Measurements from ENCODE around the gene TMEM184A. TPM values are rescaled to one million over a fixed set of nuclear protein-coding genes. Genes with fewer than 3 reads are reported as not detected.

TMEM184A gene
- total RNA-seq, 1 donor from 2014 or later, result 129 TPM

DNA sequence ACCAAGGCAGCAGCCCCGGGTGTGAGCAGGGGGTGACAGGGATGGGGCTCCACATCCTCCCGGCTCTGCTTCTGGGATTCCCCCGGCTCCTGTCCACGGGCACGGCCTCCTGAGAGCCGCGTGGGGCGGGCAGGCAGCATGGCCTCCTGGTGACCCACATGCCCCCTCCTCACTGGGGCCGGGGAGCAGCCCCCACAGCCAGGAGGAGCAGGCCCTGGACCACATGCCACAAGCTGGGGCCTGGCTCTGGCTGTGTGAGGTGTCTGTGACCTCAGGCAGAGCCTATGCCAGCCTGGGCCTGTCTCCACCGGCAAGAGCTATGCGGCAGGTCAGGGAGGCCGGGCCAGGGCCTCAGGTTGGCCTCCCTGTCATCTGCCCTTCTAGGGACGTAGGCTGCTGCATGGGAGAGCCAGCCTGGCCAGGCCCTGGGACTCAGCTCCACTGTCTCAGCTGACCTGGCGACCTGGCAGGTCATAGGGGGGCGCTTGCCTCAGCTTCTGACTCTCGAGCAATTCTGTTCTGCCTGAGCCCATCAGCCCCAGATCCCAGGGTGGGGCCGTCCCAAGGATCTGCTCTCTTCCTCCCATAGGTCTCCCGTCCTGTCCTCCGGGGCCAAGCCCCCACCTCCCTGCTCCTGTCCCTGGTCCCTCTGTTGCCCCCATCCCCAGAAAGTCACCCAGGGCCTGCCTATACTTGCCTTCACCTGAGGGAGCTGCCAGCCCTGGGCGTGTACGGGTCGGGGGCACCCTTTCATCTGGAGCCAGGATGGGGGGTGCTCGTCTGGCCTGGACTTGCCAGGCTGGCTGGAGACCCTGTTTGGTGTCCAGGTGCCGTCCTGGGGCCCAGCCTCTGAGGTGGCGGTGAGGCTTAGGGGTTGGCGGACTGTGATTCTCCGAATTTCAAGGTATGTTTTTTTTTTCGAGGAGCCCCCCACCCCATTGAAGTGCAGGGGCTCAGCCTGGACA, 3.9 kb upstream of the TMEM184A start:
- Histone ChIP-seq H3K4me1 (peaks cover 24% of the 10 kb centered on the region), H3K27me3 (no peaks in the 10 kb centered on the region), H3K4me3 (peak overlapping the region in 1 of 2 donors; percentile 39), H3K9me3 (no peaks in the 10 kb centered on the region), H3K36me3 (no peaks in the 10 kb centered on the region), H3K27ac (peak overlapping the region; percentile 78)
- TF ChIP-seq POLR2A (IDR thresholded peaks at IDR 0.05) (no peak), POLR2AphosphoS5 (IDR thresholded peaks at IDR 0.05; ENCODE audit: insufficient read depth in 1 of 2, low read depth in 1 of 2) (peak in 1 of 2 donors; percentile 11)
- intact Hi-C loops (cut with DNase I), result loop anchor here (10.0 kb wide), 1 partner anchor 55 kb away; the partner anchor contains the start of gene INTS1
- no peak for DNase-seq (ENCODE audit: extremely low spot score in 2 of 2)

DNA sequence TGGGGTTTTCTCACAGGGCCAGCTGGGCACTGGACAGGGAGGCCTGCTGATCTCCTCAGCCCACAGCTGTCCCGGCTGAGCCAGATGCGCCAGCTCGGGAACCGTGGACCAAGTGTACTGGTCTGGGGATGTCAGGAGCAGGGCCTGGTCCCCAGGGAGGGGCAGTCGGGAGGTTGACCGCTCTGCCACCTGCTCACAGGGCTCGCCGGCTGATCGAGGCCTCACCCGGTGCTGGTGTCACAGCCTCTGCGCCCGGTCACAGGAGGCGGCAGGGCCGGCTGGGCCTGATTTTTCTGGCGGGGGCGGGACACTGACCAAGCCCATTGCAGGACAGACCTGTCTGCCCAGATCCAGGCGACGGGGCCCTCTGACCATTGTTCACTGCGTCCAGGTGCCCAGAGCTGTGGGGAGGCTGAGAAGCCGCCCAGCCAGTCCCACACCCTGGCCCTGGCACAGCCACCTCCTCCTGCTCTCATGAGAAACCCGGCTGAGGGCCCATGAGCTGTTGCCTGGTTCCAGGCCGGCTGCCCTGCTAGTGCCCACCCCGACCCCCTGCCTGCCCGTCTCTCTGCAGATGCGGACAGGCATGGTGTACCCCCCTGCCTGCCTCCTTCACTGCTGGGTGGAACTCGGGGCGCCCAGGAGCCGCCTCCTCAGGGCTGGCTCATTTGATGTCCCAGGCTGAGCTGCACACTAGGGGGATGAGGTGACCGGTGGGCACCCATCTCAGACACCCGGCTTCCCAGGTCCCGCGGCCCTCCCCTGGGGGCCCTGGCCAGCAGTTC, 3.0 kb upstream of the TMEM184A start:
- H3K4me1 ChIP-seq, result peaks cover 25% of the 10 kb centered on the region
- no peaks in the 10 kb centered on the region for H3K36me3 ChIP-seq
- intact Hi-C loops (cut with DNase I), result no loop called here
- no peak for DNase-seq (ENCODE audit: extremely low spot score in 2 of 2)
- no peaks in the 10 kb centered on the region for H3K9me3 ChIP-seq
- peak overlapping the region; percentile 78 for H3K27ac ChIP-seq
- no peaks in the 10 kb centered on the region for H3K27me3 ChIP-seq
- peak overlapping the region in 1 of 2 donors; percentile 39 for H3K4me3 ChIP-seq
- TF ChIP-seq POLR2AphosphoS5 (IDR thresholded peaks at IDR 0.05; ENCODE audit: insufficient read depth in 1 of 2, low read depth in 1 of 2), result peak in 1 of 2 donors; percentile 26
- TF ChIP-seq, protein P1, sequence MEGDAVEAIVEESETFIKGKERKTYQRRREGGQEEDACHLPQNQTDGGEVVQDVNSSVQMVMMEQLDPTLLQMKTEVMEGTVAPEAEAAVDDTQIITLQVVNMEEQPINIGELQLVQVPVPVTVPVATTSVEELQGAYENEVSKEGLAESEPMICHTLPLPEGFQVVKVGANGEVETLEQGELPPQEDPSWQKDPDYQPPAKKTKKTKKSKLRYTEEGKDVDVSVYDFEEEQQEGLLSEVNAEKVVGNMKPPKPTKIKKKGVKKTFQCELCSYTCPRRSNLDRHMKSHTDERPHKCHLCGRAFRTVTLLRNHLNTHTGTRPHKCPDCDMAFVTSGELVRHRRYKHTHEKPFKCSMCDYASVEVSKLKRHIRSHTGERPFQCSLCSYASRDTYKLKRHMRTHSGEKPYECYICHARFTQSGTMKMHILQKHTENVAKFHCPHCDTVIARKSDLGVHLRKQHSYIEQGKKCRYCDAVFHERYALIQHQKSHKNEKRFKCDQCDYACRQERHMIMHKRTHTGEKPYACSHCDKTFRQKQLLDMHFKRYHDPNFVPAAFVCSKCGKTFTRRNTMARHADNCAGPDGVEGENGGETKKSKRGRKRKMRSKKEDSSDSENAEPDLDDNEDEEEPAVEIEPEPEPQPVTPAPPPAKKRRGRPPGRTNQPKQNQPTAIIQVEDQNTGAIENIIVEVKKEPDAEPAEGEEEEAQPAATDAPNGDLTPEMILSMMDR (IDR thresholded peaks at IDR 0.05), result no peak

DNA sequence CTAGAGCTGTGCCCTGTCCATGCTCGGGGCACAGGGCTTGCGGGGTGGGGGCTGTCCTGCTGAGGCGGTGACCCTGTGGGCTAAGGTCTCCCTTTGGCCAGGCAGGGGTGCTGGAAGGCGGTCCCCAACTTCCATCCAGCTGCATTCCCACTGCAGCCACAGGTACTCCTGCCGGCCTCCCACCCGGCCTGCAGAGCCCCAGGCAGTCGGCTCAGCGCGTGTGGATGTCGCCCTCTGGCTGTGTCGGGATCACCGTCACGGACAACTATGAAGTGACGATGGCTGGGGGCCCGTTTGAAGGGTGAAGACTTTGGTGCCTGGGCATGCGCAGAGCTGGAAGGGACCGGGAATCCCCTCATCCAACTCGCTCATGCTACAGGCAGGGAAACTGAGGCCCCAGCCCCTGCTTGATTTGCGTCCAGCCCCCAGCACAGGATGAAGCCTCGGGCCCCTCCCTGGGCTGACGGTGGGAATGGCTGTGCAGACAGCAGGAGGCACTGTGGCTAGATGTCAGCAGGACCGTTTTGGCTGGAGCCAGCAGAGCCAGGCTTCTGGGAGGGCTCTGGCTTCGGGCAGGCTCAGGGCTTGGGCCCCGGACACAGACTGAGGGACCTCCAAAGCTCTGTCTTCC, 2.3 kb upstream of the TMEM184A start:
- TF ChIP-seq, protein P1 (IDR thresholded peaks at IDR 0.05), result no peak
- TF ChIP-seq POLR2A (IDR thresholded peaks at IDR 0.05) (no peak), POLR2AphosphoS5 (IDR thresholded peaks at IDR 0.05; ENCODE audit: insufficient read depth in 1 of 2, low read depth in 1 of 2) (no peak)
- intact Hi-C loops (cut with DNase I), result no loop called here
- peaks cover 25% of the 10 kb centered on the region for H3K4me1 ChIP-seq
- no peaks in the 10 kb centered on the region for H3K9me3 ChIP-seq
- H3K27ac ChIP-seq, result peak overlapping the region; percentile 38
- no peaks in the 10 kb centered on the region for H3K36me3 ChIP-seq
- H3K27me3 ChIP-seq, result no peaks in the 10 kb centered on the region
- no peak for DNase-seq (ENCODE audit: extremely low spot score in 2 of 2)
- H3K4me3 ChIP-seq, result no peak overlapping the region

DNA sequence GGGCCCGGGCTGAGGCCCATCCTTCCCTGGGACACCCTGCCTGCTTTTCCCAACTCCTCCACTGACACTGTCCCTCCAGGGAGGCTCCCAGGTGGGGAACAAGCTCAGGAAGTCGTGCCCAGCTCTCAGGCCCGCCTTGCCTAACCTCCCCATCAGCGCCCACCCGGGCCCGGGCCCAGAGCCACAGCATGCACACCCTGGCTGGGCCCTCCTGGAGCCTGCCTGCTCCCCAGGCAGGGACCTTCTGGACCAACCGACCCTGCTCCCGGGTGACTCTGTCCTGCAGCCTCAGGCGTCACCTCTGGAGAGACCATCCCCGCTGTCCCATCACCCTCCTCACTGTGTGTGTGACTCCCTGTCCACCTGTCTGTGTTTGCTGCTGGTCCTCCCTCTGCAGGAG, 1.8 kb upstream of the TMEM184A start:
- no peaks in the 10 kb centered on the region for H3K27me3 ChIP-seq
- TF ChIP-seq, protein P1 (IDR thresholded peaks at IDR 0.05), result no peak
- TF ChIP-seq POLR2A (IDR thresholded peaks at IDR 0.05) (no peak), POLR2AphosphoS5 (IDR thresholded peaks at IDR 0.05; ENCODE audit: insufficient read depth in 1 of 2, low read depth in 1 of 2) (no peak)
- no peak overlapping the region for H3K27ac ChIP-seq
- no peak overlapping the region for H3K4me3 ChIP-seq
- DNase-seq (ENCODE audit: extremely low spot score in 2 of 2), result no peak
- H3K36me3 ChIP-seq, result no peaks in the 10 kb centered on the region
- peaks cover 25% of the 10 kb centered on the region for H3K4me1 ChIP-seq
- H3K9me3 ChIP-seq, result no peaks in the 10 kb centered on the region
- intact Hi-C loops (cut with DNase I), result no loop called here

DNA sequence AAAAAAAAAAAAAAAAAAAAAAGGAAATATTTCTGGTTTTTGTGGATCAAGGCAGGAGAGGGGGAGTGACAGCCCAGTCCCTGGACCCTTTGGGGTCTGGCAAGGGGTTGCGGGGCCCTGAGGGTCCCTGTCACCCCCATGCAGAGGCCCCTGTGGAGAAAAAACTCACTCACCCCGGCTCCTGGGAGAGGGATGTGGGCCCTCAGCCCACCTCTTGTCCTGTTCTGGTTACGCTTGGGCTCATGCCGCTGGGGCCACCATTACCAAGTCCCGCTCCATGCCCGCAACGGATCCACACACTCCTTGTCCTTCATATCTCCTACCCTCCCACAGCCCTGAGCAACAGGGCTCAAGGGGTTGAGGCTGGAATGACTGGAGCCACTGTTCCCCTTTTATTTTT, 1.0 kb upstream of the TMEM184A start:
- intact Hi-C loops (cut with DNase I), result no loop called here
- TF ChIP-seq, protein P1 (IDR thresholded peaks at IDR 0.05), result no peak
- no peak for TF ChIP-seq POLR2A (IDR thresholded peaks at IDR 0.05)
- TF ChIP-seq POLR2AphosphoS5 (IDR thresholded peaks at IDR 0.05; ENCODE audit: insufficient read depth in 1 of 2, low read depth in 1 of 2), result no peak
- H3K9me3 ChIP-seq, result no peaks in the 10 kb centered on the region
- H3K4me1 ChIP-seq, result peaks cover 25% of the 10 kb centered on the region
- no peak overlapping the region for H3K4me3 ChIP-seq
- no peaks in the 10 kb centered on the region for H3K36me3 ChIP-seq
- H3K27ac ChIP-seq, result no peak overlapping the region
- DNase-seq (ENCODE audit: extremely low spot score in 2 of 2), result no peak
- no peaks in the 10 kb centered on the region for H3K27me3 ChIP-seq
